HEK293 (cell line): ENCODE results near the gene IDI1.

Experiments
- ATF2 ChIP-seq: fragments of 450-650 bp; formaldehyde crosslinking; IDR thresholded peaks from 2 replicates; pipeline ENCODE4 v1.5.1; 2016; ENCODE audit warnings: missing biosample characterization, missing genetic modification characterization, low read depth
- CTCF ChIP-seq: fragments of 450-650 bp; formaldehyde crosslinking; IDR thresholded peaks from 2 replicates; pipeline ENCODE4 v1.5.1; 2016; ENCODE audit warnings: missing biosample characterization, missing genetic modification characterization
- ELK4 ChIP-seq: IDR thresholded peaks from 2 replicates; pipeline ENCODE4 v1.6.1; 2011; ENCODE audit warnings: mild to moderate bottlenecking, low read depth, low read length, borderline replicate concordance
- MYNN ChIP-seq: fragments of 450-650 bp; formaldehyde crosslinking; IDR thresholded peaks from 2 replicates; pipeline ENCODE4 v1.5.1; 2016; ENCODE audit warnings: missing biosample characterization, missing genetic modification characterization, borderline replicate concordance
- SP2 ChIP-seq: fragments of 450-650 bp; formaldehyde crosslinking; IDR thresholded peaks from 2 replicates; pipeline ENCODE4 v1.5.1; 2016; ENCODE audit warnings: missing biosample characterization, missing genetic modification characterization
- ZBTB6 ChIP-seq: fragments of 450-650 bp; formaldehyde crosslinking; IDR thresholded peaks from 2 replicates; pipeline ENCODE4 v1.5.1; 2017; ENCODE audit warnings: missing biosample characterization, missing genetic modification characterization
- ZSCAN18 ChIP-seq: fragments of 450-650 bp; formaldehyde crosslinking; IDR thresholded peaks from 2 replicates; pipeline ENCODE4 v1.5.1; 2016; ENCODE audit warnings: missing biosample characterization, missing genetic modification characterization

- no peak for TF ChIP-seq ZSCAN18
- peak; percentile 97 for TF ChIP-seq ATF2 (tag by site-specific recombination)
- TF ChIP-seq MYNN = no peak
- no peak for TF ChIP-seq ZBTB6 (tag by site-specific recombination)
- no peak for TF ChIP-seq CTCF (tag by site-specific recombination)
- no peak for TF ChIP-seq ELK4
- no peak for TF ChIP-seq SP2 (tag by site-specific recombination)
Observed at GRCh38 chr10:1094112-1095057, 45.5 kb upstream of the IDI1 start.
